Measurements from ENCODE around the gene PGA3.

- TF ChIP-seq FOSL1 (IDR thresholded peaks at IDR 0.05; ENCODE audit: low read depth) (no peak), POLR2A (IDR thresholded peaks at IDR 0.05; ENCODE audit: borderline replicate concordance, extremely low read depth, insufficient read depth, insufficient read length) (no peak), POLR2AphosphoS5 (IDR thresholded peaks at IDR 0.05; ENCODE audit: low read depth, low read length) (no peak), ZFX (IDR thresholded peaks at IDR 0.05) (no peak), ELF1 (IDR thresholded peaks at IDR 0.05; ENCODE audit: borderline replicate concordance, low read depth) (no peak), CEBPB (IDR thresholded peaks at IDR 0.05; ENCODE audit: low read depth) (no peak), SRF (IDR thresholded peaks at IDR 0.05; ENCODE audit: low read depth) (no peak)
- TF ChIP-seq, protein P1, sequence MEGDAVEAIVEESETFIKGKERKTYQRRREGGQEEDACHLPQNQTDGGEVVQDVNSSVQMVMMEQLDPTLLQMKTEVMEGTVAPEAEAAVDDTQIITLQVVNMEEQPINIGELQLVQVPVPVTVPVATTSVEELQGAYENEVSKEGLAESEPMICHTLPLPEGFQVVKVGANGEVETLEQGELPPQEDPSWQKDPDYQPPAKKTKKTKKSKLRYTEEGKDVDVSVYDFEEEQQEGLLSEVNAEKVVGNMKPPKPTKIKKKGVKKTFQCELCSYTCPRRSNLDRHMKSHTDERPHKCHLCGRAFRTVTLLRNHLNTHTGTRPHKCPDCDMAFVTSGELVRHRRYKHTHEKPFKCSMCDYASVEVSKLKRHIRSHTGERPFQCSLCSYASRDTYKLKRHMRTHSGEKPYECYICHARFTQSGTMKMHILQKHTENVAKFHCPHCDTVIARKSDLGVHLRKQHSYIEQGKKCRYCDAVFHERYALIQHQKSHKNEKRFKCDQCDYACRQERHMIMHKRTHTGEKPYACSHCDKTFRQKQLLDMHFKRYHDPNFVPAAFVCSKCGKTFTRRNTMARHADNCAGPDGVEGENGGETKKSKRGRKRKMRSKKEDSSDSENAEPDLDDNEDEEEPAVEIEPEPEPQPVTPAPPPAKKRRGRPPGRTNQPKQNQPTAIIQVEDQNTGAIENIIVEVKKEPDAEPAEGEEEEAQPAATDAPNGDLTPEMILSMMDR (IDR thresholded peaks at IDR 0.05 in 2 of 3, conservative IDR thresholded peaks at IDR 0.05 in 1 of 3; ENCODE audit: borderline replicate concordance in 1 of 3, insufficient read depth in 1 of 3, low read depth in 2 of 3, low read length in 2 of 3) = no peak
Observed at GRCh38 chr11:61256710-61257482, 53.6 kb downstream of the PGA3 start.
